Measurements from ENCODE around the gene ABHD15. TPM values are rescaled to one million over a fixed set of nuclear protein-coding genes. Genes with fewer than 3 reads are reported as not detected.
A peak's percentile ranks its signal among the peaks of the same experiment; 100 is the strongest.

Gene ABHD15, protein sequence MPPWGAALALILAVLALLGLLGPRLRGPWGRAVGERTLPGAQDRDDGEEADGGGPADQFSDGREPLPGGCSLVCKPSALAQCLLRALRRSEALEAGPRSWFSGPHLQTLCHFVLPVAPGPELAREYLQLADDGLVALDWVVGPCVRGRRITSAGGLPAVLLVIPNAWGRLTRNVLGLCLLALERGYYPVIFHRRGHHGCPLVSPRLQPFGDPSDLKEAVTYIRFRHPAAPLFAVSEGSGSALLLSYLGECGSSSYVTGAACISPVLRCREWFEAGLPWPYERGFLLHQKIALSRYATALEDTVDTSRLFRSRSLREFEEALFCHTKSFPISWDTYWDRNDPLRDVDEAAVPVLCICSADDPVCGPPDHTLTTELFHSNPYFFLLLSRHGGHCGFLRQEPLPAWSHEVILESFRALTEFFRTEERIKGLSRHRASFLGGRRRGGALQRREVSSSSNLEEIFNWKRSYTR
- total RNA-seq (2022) = 9.6 and 10.5 TPM in 2 replicates
- Bru-seq, nascent RNA = percentile 64 among the genes with signal in this experiment
- percentile 76 among the genes with signal in this experiment for BruChase-seq, experiment 1, labeled RNA remaining after a 2-hour chase
- percentile 65 among the genes with signal in this experiment for BruChase-seq, experiment 2, labeled RNA remaining after a 6-hour chase
- long read RNA-seq, transcript ABHD15-201 (2 exons, 3,592 nt) = major isoform, 14 of 18 reads
- long read RNA-seq, partial matches to known transcripts = 2 of 18 reads
- long read RNA-seq, other reads (novel, unspliced or antisense) = 2 of 18 reads

DNA sequence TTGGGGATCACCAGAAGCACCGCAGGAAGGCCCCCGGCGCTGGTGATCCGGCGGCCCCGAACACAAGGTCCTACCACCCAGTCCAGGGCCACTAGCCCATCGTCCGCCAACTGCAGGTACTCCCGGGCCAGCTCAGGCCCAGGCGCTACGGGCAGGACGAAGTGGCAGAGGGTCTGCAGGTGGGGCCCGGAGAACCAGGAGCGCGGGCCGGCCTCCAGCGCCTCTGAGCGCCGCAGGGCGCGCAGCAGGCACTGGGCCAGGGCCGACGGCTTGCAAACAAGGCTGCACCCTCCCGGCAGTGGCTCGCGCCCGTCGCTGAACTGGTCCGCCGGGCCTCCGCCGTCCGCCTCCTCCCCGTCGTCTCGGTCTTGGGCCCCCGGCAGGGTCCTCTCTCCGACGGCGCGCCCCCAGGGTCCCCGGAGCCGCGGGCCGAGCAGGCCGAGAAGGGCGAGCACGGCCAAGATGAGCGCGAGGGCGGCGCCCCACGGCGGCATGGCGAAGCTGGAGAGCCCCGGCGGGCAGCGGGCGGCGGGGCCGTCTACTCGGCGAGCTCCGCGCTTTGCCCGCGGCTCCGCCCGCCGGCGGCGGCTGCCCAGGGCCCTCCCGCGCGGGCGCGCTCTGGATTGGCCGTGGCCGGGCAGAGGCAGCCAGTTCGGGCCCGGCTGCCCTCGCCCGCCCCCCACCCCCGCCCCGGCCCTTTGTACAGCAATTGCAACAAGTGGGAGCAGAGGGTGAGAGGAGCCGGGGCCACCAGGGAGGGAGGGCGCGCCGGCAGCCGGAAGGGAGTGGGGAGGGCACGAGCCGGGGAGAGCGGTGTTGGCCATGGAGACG, at the start of gene ABHD15:
Gene ABHD15 (minus strand): TSS at position 565 of the 831 bp plus-strand sequence. CDS start 71 bp downstream, at position 494.
- peak within 1 kb of the TSS; percentile 85 for H3K27ac Mint-ChIP-seq (ENCODE audit: unreplicated experiment)
- ChIA-PET POLR2A (interaction anchor here (0.5 to 1.0 kb wide), 3 partner anchors 11 to 132 kb away, joined by 3 to 6 read pairs (median 4); no protein-coding TSS in a partner anchor), CTCF (interaction anchor here (0.6 to 3.4 kb wide), 12 partner anchors 8 to 1016 kb away, joined by 3 to 28 read pairs (median 4); partner anchors contain the start of gene ANKRD13B)
- DNase-seq = peak; percentile 75 to 83
- peaks cover 10% of the 10 kb centered on the region; the same call in 1 of the 2 replicates for H3K4me1 ChIP-seq
- intact Hi-C loops (cut with micrococcal nuclease; ENCODE audit: unreplicated experiment) = loop anchor here (1.0 kb wide), 1 partner anchor 10 kb away; no protein-coding TSS in a partner anchor
- BruUV-seq (replicated peaks) = no TSS peak
- TF ChIP-seq, protein P1, sequence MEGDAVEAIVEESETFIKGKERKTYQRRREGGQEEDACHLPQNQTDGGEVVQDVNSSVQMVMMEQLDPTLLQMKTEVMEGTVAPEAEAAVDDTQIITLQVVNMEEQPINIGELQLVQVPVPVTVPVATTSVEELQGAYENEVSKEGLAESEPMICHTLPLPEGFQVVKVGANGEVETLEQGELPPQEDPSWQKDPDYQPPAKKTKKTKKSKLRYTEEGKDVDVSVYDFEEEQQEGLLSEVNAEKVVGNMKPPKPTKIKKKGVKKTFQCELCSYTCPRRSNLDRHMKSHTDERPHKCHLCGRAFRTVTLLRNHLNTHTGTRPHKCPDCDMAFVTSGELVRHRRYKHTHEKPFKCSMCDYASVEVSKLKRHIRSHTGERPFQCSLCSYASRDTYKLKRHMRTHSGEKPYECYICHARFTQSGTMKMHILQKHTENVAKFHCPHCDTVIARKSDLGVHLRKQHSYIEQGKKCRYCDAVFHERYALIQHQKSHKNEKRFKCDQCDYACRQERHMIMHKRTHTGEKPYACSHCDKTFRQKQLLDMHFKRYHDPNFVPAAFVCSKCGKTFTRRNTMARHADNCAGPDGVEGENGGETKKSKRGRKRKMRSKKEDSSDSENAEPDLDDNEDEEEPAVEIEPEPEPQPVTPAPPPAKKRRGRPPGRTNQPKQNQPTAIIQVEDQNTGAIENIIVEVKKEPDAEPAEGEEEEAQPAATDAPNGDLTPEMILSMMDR (IDR thresholded peaks at IDR 0.05; ENCODE audit: insufficient read depth in 1 of 2, low read depth in 1 of 2, low read length in 1 of 2, severe bottlenecking in 1 of 2, unreplicated experiment in 1 of 2) = no peak
- no peaks in the 10 kb centered on the region for H3K27me3 ChIP-seq (replicated peaks; ENCODE audit: control insufficient read depth, insufficient read depth, low read length)
- H3K27me3 Mint-ChIP-seq (ENCODE audit: insufficient read depth, unreplicated experiment) = no peaks in the 10 kb centered on the region
- H3K4me3 Mint-ChIP-seq (ENCODE audit: unreplicated experiment) = peak within 1 kb of the TSS; percentile 97
- H3K4me3 ChIP-seq (ENCODE audit: low read depth, low read length) = peak within 1 kb of the TSS; percentile 87
- peaks cover 25% of the 10 kb centered on the region for H3K36me3 Mint-ChIP-seq (ENCODE audit: insufficient read depth, unreplicated experiment)
- H3K36me3 ChIP-seq (ENCODE audit: control insufficient read depth, insufficient read depth, low read length) = no peaks in the 10 kb centered on the region; the same call in 1 of the 2 replicates
- no peaks in the 10 kb centered on the region for H3K9me3 ChIP-seq
- no peaks in the 10 kb centered on the region for H3K9me3 Mint-ChIP-seq (ENCODE audit: unreplicated experiment)
- H3K4me1 Mint-ChIP-seq (ENCODE audit: low read depth, unreplicated experiment) = peaks cover 6% of the 10 kb centered on the region

- TF ChIP-seq, protein P1 (IDR thresholded peaks at IDR 0.05; ENCODE audit: insufficient read depth in 1 of 2, low read depth in 1 of 2, low read length in 1 of 2, severe bottlenecking in 1 of 2, unreplicated experiment in 1 of 2) = no peak
- no peaks in the 10 kb centered on the region for H3K36me3 ChIP-seq (ENCODE audit: control insufficient read depth, insufficient read depth, low read length)
- CTCF ChIA-PET = interaction anchor here (0.6 to 5.2 kb wide), 11 partner anchors 10 to 642 kb away, joined by 3 to 69 read pairs (median 5); partner anchors contain the start of genes ABHD15, ANKRD13B and TP53I13
- POLR2A ChIA-PET = interaction anchor here (1.7 kb wide), 1 partner anchor 22 kb away, joined by 6 read pairs; no protein-coding TSS in a partner anchor
- Mint-ChIP-seq H3K4me1 (ENCODE audit: low read depth, unreplicated experiment) (peaks cover 9% of the 10 kb centered on the region), H3K27me3 (ENCODE audit: insufficient read depth, unreplicated experiment) (peaks cover 5% of the 10 kb centered on the region), H3K27ac (ENCODE audit: unreplicated experiment) (no peak overlapping the region), H3K36me3 (ENCODE audit: insufficient read depth, unreplicated experiment) (no peaks in the 10 kb centered on the region), H3K9me3 (ENCODE audit: unreplicated experiment) (no peaks in the 10 kb centered on the region), H3K4me3 (ENCODE audit: unreplicated experiment) (peak overlapping the region; percentile 87)
- BruUV-seq (replicated peaks) = no TSS peak
- DNase-seq = peak; percentile 79 to 89
- H3K4me1 ChIP-seq = peaks cover 23% of the 10 kb centered on the region
- intact Hi-C loops (cut with micrococcal nuclease; ENCODE audit: unreplicated experiment) = loop anchor here (2.0 to 5.0 kb wide), 3 partner anchors 25 to 162 kb away; no protein-coding TSS in a partner anchor
- peak overlapping the region; percentile 42 for H3K4me3 ChIP-seq (ENCODE audit: low read depth, low read length)
- peaks cover 8% of the 10 kb centered on the region for H3K27me3 ChIP-seq (replicated peaks; ENCODE audit: control insufficient read depth, insufficient read depth, low read length)
- H3K9me3 ChIP-seq = no peaks in the 10 kb centered on the region
These were observed 48.9 kb upstream of the ABHD15 start for GRCh38 chr17:29615492-29616299.

Data from Caco-2 (cell line).